ENCODE measurements around the gene INPP4B. TPM values are rescaled to one million over a fixed set of nuclear protein-coding genes. Genes with fewer than 3 reads are reported as not detected.

INPP4B gene
- total and polyA plus RNA-seq, 2 donors (not counting 1 experiment from before 2014, with no cell fraction given), result 0.03 TPM; not detected in 1

GRCh38 chr4:142101401-142101800 is 744.7 kb downstream of the INPP4B start:
- Histone ChIP-seq H3K79me2 (ENCODE audit: control insufficient read depth, insufficient read depth, low read length) (no peaks in the 10 kb centered on the region), H3K27ac (ENCODE audit: low read length in 2 of 2) (no peak overlapping the region), H3K9me3 (ENCODE audit: control extremely low read depth in 1 of 3, control insufficient read depth in 2 of 3, insufficient read depth in 1 of 3, low read length in 2 of 3) (no peaks in the 10 kb centered on the region), H3K4me2 (replicated peaks; ENCODE audit: low read depth, low read length, poor library complexity, severe bottlenecking) (no peak overlapping the region), H3K4me1 (ENCODE audit: control insufficient read depth in 2 of 2, insufficient read depth in 2 of 2, low read length in 2 of 2) (no peaks in the 10 kb centered on the region), H3K27me3 (replicated peaks in 1 of 4; ENCODE audit: control extremely low read depth in 1 of 4, control insufficient read depth in 3 of 4, insufficient read depth in 4 of 4, low read length in 3 of 4) (no peaks in the 10 kb centered on the region), H3K4me3 (ENCODE audit: control extremely low read depth in 1 of 5, extremely low read depth in 1 of 5, insufficient read depth in 1 of 5, low read depth in 2 of 5, low read length in 4 of 5) (no peak overlapping the region), H4K20me1 (ENCODE audit: control insufficient read depth, insufficient read depth, low read length, poor library complexity, severe bottlenecking) (no peaks in the 10 kb centered on the region), H3K9ac (ENCODE audit: low read length) (no peak overlapping the region), H3K36me3 (replicated peaks in 1 of 2; ENCODE audit: control extremely low read depth in 1 of 2, control insufficient read depth in 1 of 2, extremely low read depth in 1 of 2, insufficient read depth in 2 of 2, low read length in 1 of 2) (no peaks in the 10 kb centered on the region), H2AFZ (ENCODE audit: insufficient read depth, low read depth, low read length, poor library complexity, severe bottlenecking) (no peak overlapping the region)
- CTCF ChIA-PET, result no interaction called here
- TF ChIP-seq EZH2 (IDR thresholded peaks at IDR 0.05; ENCODE audit: borderline replicate concordance, insufficient read depth, low read depth, low read length, poor library complexity, severe bottlenecking) (no peak), CTCF (IDR thresholded peaks at IDR 0.05) (no peak)
- Mint-ChIP-seq H3K27ac (no peak overlapping the region), H3K9me3 (ENCODE audit: insufficient read depth) (no peaks in the 10 kb centered on the region), H3K27me3 (no peaks in the 10 kb centered on the region), H3K4me3 (no peak overlapping the region), H3K4me1 (no peaks in the 10 kb centered on the region)
- POLR2A ChIA-PET, result no interaction called here
- DNase-seq, result no peak
- intact Hi-C loops (cut with micrococcal nuclease), result no loop called here
- no peak for ATAC-seq (ENCODE audit: low read depth)
- no CpG with 5 or more reads among the region's 1 CpG for WGBS (ENCODE audit: insufficient coverage)

- no peaks in the 10 kb centered on the region for H3K79me2 ChIP-seq (ENCODE audit: control insufficient read depth, insufficient read depth, low read length)
- ATAC-seq (ENCODE audit: low read depth), result no peak
- H3K4me2 ChIP-seq (replicated peaks; ENCODE audit: low read depth, low read length, poor library complexity, severe bottlenecking), result no peak overlapping the region
- no peaks in the 10 kb centered on the region for H3K9me3 ChIP-seq (ENCODE audit: control extremely low read depth in 1 of 3, control insufficient read depth in 2 of 3, insufficient read depth in 1 of 3, low read length in 2 of 3)
- H3K27me3 ChIP-seq (replicated peaks in 1 of 4; ENCODE audit: control extremely low read depth in 1 of 4, control insufficient read depth in 3 of 4, insufficient read depth in 4 of 4, low read length in 3 of 4), result no peaks in the 10 kb centered on the region
- H3K9me3 Mint-ChIP-seq (ENCODE audit: insufficient read depth), result no peaks in the 10 kb centered on the region
- no peak overlapping the region for H2AFZ ChIP-seq (ENCODE audit: insufficient read depth, low read depth, low read length, poor library complexity, severe bottlenecking)
- no peak overlapping the region for H3K9ac ChIP-seq (ENCODE audit: low read length)
- ChIA-PET POLR2A (no interaction called here), CTCF (no interaction called here)
- intact Hi-C loops (cut with micrococcal nuclease), result no loop called here
- H3K27ac Mint-ChIP-seq, result no peak overlapping the region
- no peaks in the 10 kb centered on the region for H3K27me3 Mint-ChIP-seq
- no peak overlapping the region for H3K4me3 Mint-ChIP-seq
- no peaks in the 10 kb centered on the region for H3K36me3 ChIP-seq (replicated peaks in 1 of 2; ENCODE audit: control extremely low read depth in 1 of 2, control insufficient read depth in 1 of 2, extremely low read depth in 1 of 2, insufficient read depth in 2 of 2, low read length in 1 of 2)
- no peak overlapping the region for H3K4me3 ChIP-seq (ENCODE audit: control extremely low read depth in 1 of 5, extremely low read depth in 1 of 5, insufficient read depth in 1 of 5, low read depth in 2 of 5, low read length in 4 of 5)
- TF ChIP-seq EZH2 (IDR thresholded peaks at IDR 0.05; ENCODE audit: borderline replicate concordance, insufficient read depth, low read depth, low read length, poor library complexity, severe bottlenecking) (no peak), CTCF (IDR thresholded peaks at IDR 0.05) (no peak)
- no peak for DNase-seq
- no peaks in the 10 kb centered on the region for H3K4me1 ChIP-seq (ENCODE audit: control insufficient read depth in 2 of 2, insufficient read depth in 2 of 2, low read length in 2 of 2)
- no peaks in the 10 kb centered on the region for H4K20me1 ChIP-seq (ENCODE audit: control insufficient read depth, insufficient read depth, low read length, poor library complexity, severe bottlenecking)
- no peaks in the 10 kb centered on the region for H3K4me1 Mint-ChIP-seq
- H3K27ac ChIP-seq (ENCODE audit: low read length in 2 of 2), result no peak overlapping the region
These were observed 745.2 kb downstream of the INPP4B start for GRCh38 chr4:142100941-142101340.

All from B cell (primary cell).